Mammary epithelial cell (primary cell): ENCODE measurements around the gene WDR5B.

Experiments used
- EZH2 ChIP-seq: IDR thresholded peaks from 2 replicates; pipeline ENCODE4 v1.6.1; 2012; ENCODE audit warnings: low read length, inconsistent platforms, borderline replicate concordance
- TF ChIP-seq, protein P1 (sequence below), 2 donors: IDR thresholded peaks in 1 of 2; conservative IDR thresholded peaks in 1 of 2; 2 replicates each; pipeline ENCODE4 v1.5.1; 2011 to 2012; ENCODE audit warnings: inconsistent platforms in 2 of 2, low read length in 2 of 2, mild to moderate bottlenecking in 2 of 2, control low read depth in 1 of 2, low read depth in 1 of 2; ENCODE audit not compliant: insufficient read depth in 1 of 2; ENCODE audit errors: extremely low read depth in 1 of 2

DNA sequence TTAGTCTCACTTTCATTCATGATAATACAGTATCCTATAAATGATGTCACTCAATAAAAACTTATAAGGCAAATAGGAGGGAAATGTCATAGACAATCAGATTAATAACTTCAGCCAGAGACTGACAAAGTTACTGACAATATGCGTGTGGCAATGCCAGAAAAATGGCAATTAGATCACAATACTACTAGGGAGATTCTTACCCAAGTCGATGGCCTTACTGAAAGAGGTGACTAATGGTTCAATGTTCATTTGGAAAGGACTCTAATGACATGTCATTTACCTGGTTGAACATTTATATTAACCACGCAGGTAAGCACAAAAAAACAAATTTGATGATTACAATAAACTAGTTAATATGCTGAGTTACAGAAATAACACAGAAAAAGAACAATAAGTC is 45.9 kb upstream of the WDR5B start:
- TF ChIP-seq, protein P1, sequence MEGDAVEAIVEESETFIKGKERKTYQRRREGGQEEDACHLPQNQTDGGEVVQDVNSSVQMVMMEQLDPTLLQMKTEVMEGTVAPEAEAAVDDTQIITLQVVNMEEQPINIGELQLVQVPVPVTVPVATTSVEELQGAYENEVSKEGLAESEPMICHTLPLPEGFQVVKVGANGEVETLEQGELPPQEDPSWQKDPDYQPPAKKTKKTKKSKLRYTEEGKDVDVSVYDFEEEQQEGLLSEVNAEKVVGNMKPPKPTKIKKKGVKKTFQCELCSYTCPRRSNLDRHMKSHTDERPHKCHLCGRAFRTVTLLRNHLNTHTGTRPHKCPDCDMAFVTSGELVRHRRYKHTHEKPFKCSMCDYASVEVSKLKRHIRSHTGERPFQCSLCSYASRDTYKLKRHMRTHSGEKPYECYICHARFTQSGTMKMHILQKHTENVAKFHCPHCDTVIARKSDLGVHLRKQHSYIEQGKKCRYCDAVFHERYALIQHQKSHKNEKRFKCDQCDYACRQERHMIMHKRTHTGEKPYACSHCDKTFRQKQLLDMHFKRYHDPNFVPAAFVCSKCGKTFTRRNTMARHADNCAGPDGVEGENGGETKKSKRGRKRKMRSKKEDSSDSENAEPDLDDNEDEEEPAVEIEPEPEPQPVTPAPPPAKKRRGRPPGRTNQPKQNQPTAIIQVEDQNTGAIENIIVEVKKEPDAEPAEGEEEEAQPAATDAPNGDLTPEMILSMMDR (conservative IDR thresholded peaks at IDR 0.05 in 1 of 2, IDR thresholded peaks at IDR 0.05 in 1 of 2; ENCODE audit: extremely low read depth in 1 of 2, insufficient read depth in 1 of 2, low read depth in 1 of 2, low read length in 2 of 2), result no peak
- TF ChIP-seq EZH2, result no peak
